BE2C (cell line): ENCODE measurements around the gene CHCHD4. TPM values are rescaled to one million over a fixed set of nuclear protein-coding genes. Genes with fewer than 3 reads are reported as not detected.

ENCODE experiments used
- DNase-seq: peaks from one replicate; pipeline ENCODE4 v3.0.0-alpha.2; 2020
- H3K27me3 ChIP-seq: fragments of 250-450 bp; sonication (Bioruptor Pico); 2 replicates; pipeline ENCODE4 v1.5.1; 2020; ENCODE audit warnings: mild to moderate bottlenecking
- H3K36me3 ChIP-seq: fragments of 250-450 bp; sonication (Bioruptor Pico); 2 replicates; pipeline ENCODE4 v1.5.1; 2020; ENCODE audit warnings: mild to moderate bottlenecking
- H3K4me1 ChIP-seq: fragments of 250-450 bp; sonication (Bioruptor Pico); 2 replicates; pipeline ENCODE4 v1.5.1; 2020
- H3K4me3 ChIP-seq: 2 replicates; pipeline ENCODE4 v1.5.1; 2011; ENCODE audit warnings: low read depth, low read length
- H3K9me3 ChIP-seq: fragments of 250-450 bp; sonication (Bioruptor Pico); 2 replicates; pipeline ENCODE4 v1.5.1; 2020
- CTCF ChIP-seq: IDR thresholded peaks from 2 replicates; pipeline ENCODE4 v1.5.1; 2012; ENCODE audit warnings: mild to moderate bottlenecking, low read depth, low read length
- polyA plus RNA-seq: library from polyadenylated mRNA; unstranded; fragments of >200 nt; gene quantifications from one replicate; pipeline ENCODE4 v1.2.1, GENCODE V29; 2012; ENCODE audit warnings: low read depth, missing spikeins; ENCODE audit not compliant: insufficient read length, insufficient read depth

CHCHD4 gene
- polyA plus RNA-seq, result 24.3 TPM

GRCh38 chr3:14124615-14125192 lies at the start of gene CHCHD4, which contains the start of gene TMEM43:
Gene CHCHD4, minus strand, starts transcription at chr3:14124870. Its CDS starts 194 bp downstream, at chr3:14124676.
Gene TMEM43, plus strand, starts transcription at chr3:14125052. Its CDS starts 142 bp downstream, at chr3:14125194.
- TF ChIP-seq CTCF, result no peak
- DNase-seq, result peak; percentile 93
- Histone ChIP-seq H3K27me3 (no peaks in the 10 kb centered on the region), H3K9me3 (no peaks in the 10 kb centered on the region), H3K4me1 (no peaks in the 10 kb centered on the region), H3K36me3 (peaks cover 12% of the 10 kb centered on the region; the same call in 1 of the 2 replicates), H3K4me3 (peak within 1 kb of the TSS; percentile 84)

GRCh38 chr3:14172496-14172895 lies 47.8 kb upstream of the CHCHD4 start:
- Histone ChIP-seq H3K4me1 (no peaks in the 10 kb centered on the region), H3K4me3 (no peak overlapping the region), H3K9me3 (no peaks in the 10 kb centered on the region), H3K27me3 (no peaks in the 10 kb centered on the region), H3K36me3 (peaks cover 6% of the 10 kb centered on the region; the same call in 1 of the 2 replicates)
- no peak for DNase-seq
- no peak for TF ChIP-seq CTCF

GRCh38 chr3:14170531-14171159 lies 46.0 kb upstream of the CHCHD4 start:
- Histone ChIP-seq H3K27me3 (no peaks in the 10 kb centered on the region), H3K4me3 (no peak overlapping the region), H3K4me1 (no peaks in the 10 kb centered on the region), H3K9me3 (no peaks in the 10 kb centered on the region), H3K36me3 (peaks cover 6% of the 10 kb centered on the region; the same call in 1 of the 2 replicates)
- no peak for TF ChIP-seq CTCF
- no peak for DNase-seq

GRCh38 chr3:14169871-14170270 lies 45.2 kb upstream of the CHCHD4 start:
- Histone ChIP-seq H3K27me3 (no peaks in the 10 kb centered on the region), H3K4me3 (no peak overlapping the region), H3K36me3 (peaks cover 6% of the 10 kb centered on the region; the same call in 1 of the 2 replicates), H3K9me3 (no peaks in the 10 kb centered on the region), H3K4me1 (no peaks in the 10 kb centered on the region)
- no peak for DNase-seq
- no peak for TF ChIP-seq CTCF

- no peak overlapping the region for H3K4me3 ChIP-seq
- no peak for TF ChIP-seq CTCF
- DNase-seq, result no peak
- peaks cover 6% of the 10 kb centered on the region; the same call in 1 of the 2 replicates for H3K36me3 ChIP-seq
- H3K27me3 ChIP-seq, result no peaks in the 10 kb centered on the region
- H3K4me1 ChIP-seq, result no peaks in the 10 kb centered on the region
- H3K9me3 ChIP-seq, result no peaks in the 10 kb centered on the region
Measured at GRCh38 chr3:14169435-14169834, 44.8 kb upstream of the CHCHD4 start.

GRCh38 chr3:14166877-14167603 lies 42.4 kb upstream of the CHCHD4 start:
- Histone ChIP-seq H3K27me3 (no peaks in the 10 kb centered on the region), H3K36me3 (peaks cover 6% of the 10 kb centered on the region; the same call in 1 of the 2 replicates), H3K4me1 (no peaks in the 10 kb centered on the region), H3K9me3 (no peaks in the 10 kb centered on the region), H3K4me3 (no peak overlapping the region)
- no peak for TF ChIP-seq CTCF
- no peak for DNase-seq
